ENCODE results near the gene OPN1MW3.
"Not testable (repeated sequence)": the region's sequence is repeated elsewhere in the genome, so short reads cannot be mapped to it uniquely, and the experiment has no call there.

GRCh38 chrX:154239982-154240503 lies 17.3 kb upstream of the OPN1MW3 start:
- TF ChIP-seq CTCF (IDR thresholded peaks at IDR 0.05; ENCODE audit: poor library complexity, severe bottlenecking); EZH2 (IDR thresholded peaks at IDR 0.05; ENCODE audit: borderline replicate concordance, insufficient read depth, low read length, poor library complexity, severe bottlenecking): not testable (repeated sequence)
